Skeletal muscle tissue (tissue), 4 donors: ENCODE measurements around the gene TWF2. TPM values are rescaled to one million over a fixed set of nuclear protein-coding genes. Genes with fewer than 3 reads are reported as not detected.

Experiments
- H3K27ac ChIP-seq: one replicate; pipeline ENCODE4 v1.7.0; 2013; ENCODE audit warnings: mild to moderate bottlenecking, low read depth, low read length, inconsistent platforms
- H3K27me3 ChIP-seq, 3 donors: one replicate each; pipeline ENCODE4 v1.7.0; 2013; ENCODE audit warnings: low read length in 3 of 3; ENCODE audit not compliant: control insufficient read depth in 3 of 3, insufficient read depth in 3 of 3
- H3K36me3 ChIP-seq, 3 donors: one replicate each; pipeline ENCODE4 v1.7.0; 2013; ENCODE audit warnings: low read length in 3 of 3; ENCODE audit not compliant: control insufficient read depth in 3 of 3, insufficient read depth in 3 of 3
- H3K4me1 ChIP-seq, 3 donors: one replicate each; pipeline ENCODE4 v1.7.0; 2013; ENCODE audit warnings: low read length in 3 of 3, mild to moderate bottlenecking in 3 of 3; ENCODE audit not compliant: control insufficient read depth in 3 of 3, insufficient read depth in 3 of 3
- H3K4me3 ChIP-seq, 3 donors: one replicate each; pipeline ENCODE4 v1.7.0; 2013; ENCODE audit warnings: low read length in 3 of 3
- H3K9ac ChIP-seq, 3 donors: one replicate each; pipeline ENCODE4 v1.7.0; 2013; ENCODE audit warnings: low read length in 3 of 3, mild to moderate bottlenecking in 3 of 3, moderate library complexity in 2 of 3, low read depth in 1 of 3
- H3K9me3 ChIP-seq, 3 donors: one replicate each; pipeline ENCODE4 v1.7.0; 2013; ENCODE audit warnings: low read length in 3 of 3; ENCODE audit not compliant: control insufficient read depth in 3 of 3
- total RNA-seq: library from RNA; depleted of rRNA; stranded (reverse); fragments of >200 nt; gene quantifications from one replicate; pipeline ENCODE4 v1.2.3, GENCODE V29; 2014
- donor health status: Osteomylitis.

The TWF2 gene
- total RNA-seq, 1 donor from 2014 or later, result 18.8 TPM

GRCh38 chr3:52190294-52191074, 48.5 kb downstream of the TWF2 start:
- no peaks in the 10 kb centered on the region for H3K9me3 ChIP-seq
- H3K4me3 ChIP-seq, result no peak overlapping the region
- H3K4me1 ChIP-seq, result peaks cover 12 to 21% (median 17%) of the 10 kb centered on the region in 3 donors
- H3K9ac ChIP-seq, result peak overlapping the region in 1 of 3 donors; percentile 45
- no peaks in the 10 kb centered on the region for H3K36me3 ChIP-seq
- H3K27me3 ChIP-seq, result no peaks in the 10 kb centered on the region
- H3K27ac ChIP-seq, result no peak overlapping the region

- Histone ChIP-seq H3K27ac (no peak overlapping the region), H3K4me1 (peaks cover 12 to 24% (median 23%) of the 10 kb centered on the region in 3 donors), H3K9ac (no peak overlapping the region), H3K9me3 (no peaks in the 10 kb centered on the region), H3K27me3 (no peaks in the 10 kb centered on the region), H3K4me3 (no peak overlapping the region), H3K36me3 (no peaks in the 10 kb centered on the region)
These were observed 50.4 kb downstream of the TWF2 start for GRCh38 chr3:52188556-52188955.

- Histone ChIP-seq H3K9ac (no peak overlapping the region), H3K27ac (no peak overlapping the region), H3K36me3 (no peaks in the 10 kb centered on the region), H3K4me3 (no peak overlapping the region), H3K9me3 (no peaks in the 10 kb centered on the region), H3K4me1 (peaks cover 12 to 22% (median 14%) of the 10 kb centered on the region in 3 donors), H3K27me3 (no peaks in the 10 kb centered on the region)
These were observed 52.2 kb downstream of the TWF2 start for GRCh38 chr3:52186729-52187128.

DNA sequence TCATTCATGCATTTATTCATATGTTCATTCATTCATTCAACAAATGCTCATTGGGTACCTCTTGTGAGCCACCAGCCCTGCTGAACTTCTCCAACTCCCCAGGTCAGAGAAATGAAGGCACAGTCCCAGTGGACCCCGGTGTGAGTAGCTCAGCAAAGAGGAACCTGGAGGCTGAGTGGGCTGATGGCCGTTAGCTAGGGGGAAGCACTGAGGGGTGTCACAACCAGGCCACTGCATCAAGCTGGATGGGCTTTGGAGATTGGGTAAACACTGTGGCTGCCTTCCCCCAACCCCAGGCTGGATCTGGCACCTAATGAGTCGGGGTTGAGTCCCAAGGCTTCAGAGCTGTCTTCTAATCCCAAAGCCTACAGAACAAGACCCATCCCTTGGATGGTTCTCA, 53.1 kb downstream of the TWF2 start:
- Histone ChIP-seq H3K27ac (no peak overlapping the region), H3K4me1 (peaks cover 12 to 24% (median 14%) of the 10 kb centered on the region in 3 donors), H3K27me3 (no peaks in the 10 kb centered on the region)

GRCh38 chr3:52185311-52185710, 53.6 kb downstream of the TWF2 start:
- no peaks in the 10 kb centered on the region for H3K9me3 ChIP-seq
- no peak overlapping the region for H3K9ac ChIP-seq
- peaks cover 6 to 19% (median 9%) of the 10 kb centered on the region in 3 donors for H3K4me1 ChIP-seq
- no peaks in the 10 kb centered on the region for H3K27me3 ChIP-seq
- H3K4me3 ChIP-seq, result no peak overlapping the region
- no peaks in the 10 kb centered on the region for H3K36me3 ChIP-seq
- no peak overlapping the region for H3K27ac ChIP-seq

More for the DNA sequence above, 53.1 kb downstream of the TWF2 start:
- no peaks in the 10 kb centered on the region for H3K9me3 ChIP-seq
- no peak overlapping the region for H3K4me3 ChIP-seq
- H3K36me3 ChIP-seq, result no peaks in the 10 kb centered on the region
- no peak overlapping the region for H3K9ac ChIP-seq

DNA sequence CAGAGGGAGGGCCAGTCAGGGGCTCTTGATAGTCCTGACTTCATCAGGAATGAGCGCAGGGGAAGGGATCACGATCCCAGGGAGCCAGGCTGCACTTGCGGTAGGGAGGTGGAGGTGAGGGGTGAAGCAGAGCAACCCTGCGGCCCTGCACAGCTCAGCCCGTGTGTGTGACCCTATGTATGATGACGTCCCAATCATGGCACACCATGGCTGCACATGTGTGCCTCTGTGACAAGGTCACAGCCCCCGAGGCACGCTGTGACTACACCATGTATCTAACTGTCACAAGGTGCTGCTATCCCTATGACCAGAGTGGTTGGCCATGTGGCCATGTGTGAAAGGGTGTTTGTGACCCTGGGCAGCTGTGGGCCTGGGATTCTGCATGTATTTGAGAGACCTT, 54.3 kb downstream of the TWF2 start:
- H3K27ac ChIP-seq, result no peak overlapping the region
- H3K27me3 ChIP-seq, result no peaks in the 10 kb centered on the region
- no peak overlapping the region for H3K9ac ChIP-seq
- H3K9me3 ChIP-seq, result no peaks in the 10 kb centered on the region
- H3K4me3 ChIP-seq, result no peak overlapping the region
- no peaks in the 10 kb centered on the region for H3K36me3 ChIP-seq
- peaks cover 2 to 15% (median 3%) of the 10 kb centered on the region in 3 donors for H3K4me1 ChIP-seq

- H3K27ac ChIP-seq, result no peak overlapping the region
- peaks cover 0 to 15% (median 3%) of the 10 kb centered on the region in 3 donors for H3K4me1 ChIP-seq
- no peaks in the 10 kb centered on the region for H3K36me3 ChIP-seq
- no peak overlapping the region for H3K9ac ChIP-seq
- H3K4me3 ChIP-seq, result no peak overlapping the region
- H3K9me3 ChIP-seq, result no peaks in the 10 kb centered on the region
- H3K27me3 ChIP-seq, result no peaks in the 10 kb centered on the region
These were observed 55.0 kb downstream of the TWF2 start for GRCh38 chr3:52183786-52184445.

DNA sequence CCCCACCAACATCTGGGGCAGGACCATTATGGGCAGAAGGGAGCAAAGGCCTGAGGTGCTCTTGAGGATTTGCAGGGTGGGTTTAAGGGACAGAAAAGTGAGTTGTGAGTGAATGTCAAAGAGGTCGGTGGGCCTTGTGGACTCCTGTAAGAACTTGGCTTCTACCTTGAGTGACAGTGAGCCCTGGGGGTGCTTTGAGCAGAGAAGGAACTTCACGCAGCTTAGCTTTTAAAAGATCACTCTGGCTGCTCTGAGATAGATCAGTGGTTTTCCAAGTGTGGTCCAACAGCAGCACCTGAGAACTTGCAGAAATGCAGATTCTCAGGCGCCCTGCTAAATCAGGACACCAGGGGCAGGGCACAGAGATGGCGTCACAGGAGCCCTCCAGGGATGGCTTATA, 56.3 kb downstream of the TWF2 start:
- Histone ChIP-seq H3K9me3 (no peaks in the 10 kb centered on the region), H3K4me1 (peaks cover 0 to 15% (median 3%) of the 10 kb centered on the region in 3 donors), H3K9ac (no peak overlapping the region), H3K36me3 (no peaks in the 10 kb centered on the region), H3K27ac (no peak overlapping the region), H3K4me3 (no peak overlapping the region), H3K27me3 (no peaks in the 10 kb centered on the region)

- no peak overlapping the region for H3K4me3 ChIP-seq
- H3K27ac ChIP-seq, result no peak overlapping the region
- no peak overlapping the region for H3K9ac ChIP-seq
- peaks cover 0 to 15% (median 3%) of the 10 kb centered on the region in 3 donors for H3K4me1 ChIP-seq
- H3K36me3 ChIP-seq, result no peaks in the 10 kb centered on the region
- H3K9me3 ChIP-seq, result no peaks in the 10 kb centered on the region
- no peaks in the 10 kb centered on the region for H3K27me3 ChIP-seq
These were observed 56.8 kb downstream of the TWF2 start for GRCh38 chr3:52182196-52182595.

DNA sequence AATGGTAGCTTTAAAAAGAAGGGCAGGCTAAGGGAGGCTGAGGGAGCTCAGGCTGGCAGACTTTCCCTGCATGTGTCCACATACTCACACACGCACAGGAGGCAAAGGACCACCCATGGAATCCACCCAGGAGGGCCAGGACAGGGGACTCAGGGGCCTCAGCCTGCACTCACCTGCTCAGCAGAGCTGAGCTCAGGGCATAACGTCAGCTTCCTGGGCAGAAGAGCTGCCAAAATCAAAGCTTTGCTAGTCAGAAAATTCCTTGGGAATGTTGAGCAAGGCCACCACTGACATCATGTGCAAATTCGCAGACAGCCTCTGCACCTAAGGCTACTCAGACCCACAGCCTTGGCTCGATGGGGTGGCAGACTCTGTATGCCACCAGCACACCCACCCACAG, 57.4 kb downstream of the TWF2 start:
- Histone ChIP-seq H3K27me3 (peaks cover 0 to under 1% (median 0%) of the 10 kb centered on the region in 3 donors), H3K4me3 (no peak overlapping the region), H3K4me1 (peaks cover 0 to 15% (median 3%) of the 10 kb centered on the region in 3 donors), H3K9ac (no peak overlapping the region), H3K36me3 (no peaks in the 10 kb centered on the region), H3K27ac (no peak overlapping the region), H3K9me3 (no peaks in the 10 kb centered on the region)
